Measurements from ENCODE around the gene PITX1.
"Not testable (repeated sequence)": the region's sequence is repeated elsewhere in the genome, so short reads cannot be mapped to it uniquely, and the experiment has no call there.

The PITX1 gene

GRCh38 chr5:135033901-135034235 lies at the start of gene PITX1:
Gene PITX1 (minus strand): TSS chr5:135034228. CDS start chr5:135033881, 347 bp downstream.
- DNase-seq (ENCODE audit: low spot score): no peak
- no peak for FAIRE-seq

GRCh38 chr5:135083334-135083733 lies 49.3 kb upstream of the PITX1 start:
- DNase-seq (ENCODE audit: low spot score); FAIRE-seq: not testable (repeated sequence)

GRCh38 chr5:135081240-135081639 lies 47.2 kb upstream of the PITX1 start:
- DNase-seq (ENCODE audit: low spot score): no peak
- FAIRE-seq: no peak

- DNase-seq (ENCODE audit: low spot score): no peak
- FAIRE-seq: no peak
Observed at GRCh38 chr5:135079760-135080159, 45.7 kb upstream of the PITX1 start.

- FAIRE-seq: no peak
- DNase-seq (ENCODE audit: low spot score): no peak
Observed at GRCh38 chr5:135079099-135079681, 45.2 kb upstream of the PITX1 start.

GRCh38 chr5:135076801-135077200 lies 42.8 kb upstream of the PITX1 start:
- FAIRE-seq (no peak), DNase-seq (ENCODE audit: low spot score) (no peak)

GRCh38 chr5:135076051-135076491 lies 42.0 kb upstream of the PITX1 start:
- FAIRE-seq: no peak
- no peak for DNase-seq (ENCODE audit: low spot score)

- FAIRE-seq (no peak), DNase-seq (ENCODE audit: low spot score) (no peak)
Observed at GRCh38 chr5:135075621-135076020, 41.6 kb upstream of the PITX1 start.

- FAIRE-seq (no peak), DNase-seq (ENCODE audit: low spot score) (no peak)
Observed at GRCh38 chr5:135073761-135074345, 39.8 kb upstream of the PITX1 start.

GRCh38 chr5:135072387-135073281 lies 38.6 kb upstream of the PITX1 start:
- DNase-seq (ENCODE audit: low spot score) (no peak), FAIRE-seq (no peak)

- DNase-seq (ENCODE audit: low spot score) (no peak), FAIRE-seq (no peak)
Observed at GRCh38 chr5:135071311-135071710, 37.3 kb upstream of the PITX1 start.

- no peak for FAIRE-seq
- DNase-seq (ENCODE audit: low spot score): no peak
Observed at GRCh38 chr5:135069895-135070657, 36.0 kb upstream of the PITX1 start.

- no peak for DNase-seq (ENCODE audit: low spot score)
- no peak for FAIRE-seq
Observed at GRCh38 chr5:135069016-135069770, 35.2 kb upstream of the PITX1 start.

GRCh38 chr5:135067587-135067986 lies 33.6 kb upstream of the PITX1 start:
- FAIRE-seq: no peak
- no peak for DNase-seq (ENCODE audit: low spot score)

- FAIRE-seq (no peak), DNase-seq (ENCODE audit: low spot score) (no peak)
Observed at GRCh38 chr5:135066781-135067180, 32.8 kb upstream of the PITX1 start.

GRCh38 chr5:135065306-135066265 lies 31.6 kb upstream of the PITX1 start:
- FAIRE-seq (no peak), DNase-seq (ENCODE audit: low spot score) (no peak)

- FAIRE-seq: no peak
- DNase-seq (ENCODE audit: low spot score): no peak
Observed at GRCh38 chr5:135064235-135064570, 30.2 kb upstream of the PITX1 start.

- FAIRE-seq (no peak), DNase-seq (ENCODE audit: low spot score) (no peak)
Observed at GRCh38 chr5:135063511-135064234, 29.6 kb upstream of the PITX1 start.

- no peak for FAIRE-seq
Observed at GRCh38 chr5:135063056-135063445, 29.0 kb upstream of the PITX1 start.

More at GRCh38 chr5:135063056-135063445, 29.0 kb upstream of the PITX1 start:
- no peak for DNase-seq (ENCODE audit: low spot score)
